ENCODE results near the gene CDH11. TPM values are rescaled to one million over a fixed set of nuclear protein-coding genes. Genes with fewer than 3 reads are reported as not detected.

The CDH11 gene
- polyA plus RNA-seq, 3 donors = 178 to 190 (median 188) TPM

GRCh38 chr16:65118871-65119270, 3.0 kb downstream of the CDH11 start:
- peak in 1 of 3 donors; percentile 27 for DNase-seq (ENCODE audit: low read depth in 3 of 3, low spot score in 2 of 3)

GRCh38 chr16:65117811-65118448, 3.9 kb downstream of the CDH11 start:
- DNase-seq (ENCODE audit: low read depth in 3 of 3, low spot score in 2 of 3) = peak in 1 of 3 donors; percentile 77

DNA sequence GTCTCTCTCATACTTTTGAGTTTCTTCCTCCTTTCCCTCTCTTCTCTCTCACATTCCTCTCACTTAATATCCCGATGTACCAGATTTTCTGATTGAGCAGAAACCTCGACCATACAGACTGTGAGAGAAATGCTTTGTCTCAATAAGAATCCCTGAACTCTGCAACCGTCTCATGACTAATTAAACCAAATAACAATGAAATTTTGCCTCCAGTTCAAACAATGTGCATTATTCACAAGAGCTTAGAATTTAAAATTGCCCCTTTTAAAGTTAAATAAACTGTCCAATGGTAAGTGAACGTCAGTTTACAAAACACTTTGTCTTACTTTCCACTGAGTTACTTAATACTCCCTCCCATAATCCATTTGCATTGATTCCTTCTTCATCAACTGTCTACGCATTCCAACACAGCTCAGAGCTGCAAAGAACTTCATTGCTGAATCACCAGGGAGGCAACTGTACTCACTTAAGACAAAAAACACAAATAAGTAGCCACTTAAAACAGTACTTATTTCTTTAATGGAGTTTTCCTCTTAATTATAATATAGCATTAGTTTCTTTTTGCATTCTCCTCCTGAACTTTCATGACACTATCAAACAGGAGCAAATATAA, 4.9 kb downstream of the CDH11 start:
- no peak for DNase-seq (ENCODE audit: low read depth in 3 of 3, low spot score in 2 of 3)

- DNase-seq (ENCODE audit: low read depth in 3 of 3, low spot score in 2 of 3) = no peak
Measured at GRCh38 chr16:65116216-65116615, 5.6 kb downstream of the CDH11 start.

GRCh38 chr16:65114527-65114926, 7.3 kb downstream of the CDH11 start:
- no peak for DNase-seq (ENCODE audit: low read depth in 3 of 3, low spot score in 2 of 3)

DNA sequence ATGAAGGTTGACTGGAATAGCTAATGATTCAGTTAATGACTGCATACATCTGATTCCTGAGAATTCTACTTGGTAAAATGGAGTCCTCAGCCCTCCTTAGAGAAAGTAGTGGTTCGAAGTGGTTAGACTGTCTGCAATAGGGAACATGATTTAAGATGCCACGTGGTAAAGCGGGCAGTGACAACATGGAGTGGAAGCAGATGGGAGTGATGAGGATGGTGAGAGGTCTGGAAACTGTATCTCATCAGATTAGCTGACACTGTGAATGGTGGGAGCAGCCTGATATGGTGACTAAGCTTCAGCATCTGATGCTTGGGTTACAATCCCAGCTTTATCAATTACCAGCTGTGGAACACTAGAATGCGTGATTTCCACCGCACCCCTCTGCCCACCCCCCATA, 8.4 kb downstream of the CDH11 start:
- DNase-seq (ENCODE audit: low read depth in 3 of 3, low spot score in 2 of 3) = no peak

GRCh38 chr16:65111306-65111705, 10.6 kb downstream of the CDH11 start:
- no peak for DNase-seq (ENCODE audit: low read depth in 3 of 3, low spot score in 2 of 3)

- no peak for DNase-seq (ENCODE audit: low read depth in 3 of 3, low spot score in 2 of 3)
Measured at GRCh38 chr16:65106757-65107156, 15.1 kb downstream of the CDH11 start.

DNA sequence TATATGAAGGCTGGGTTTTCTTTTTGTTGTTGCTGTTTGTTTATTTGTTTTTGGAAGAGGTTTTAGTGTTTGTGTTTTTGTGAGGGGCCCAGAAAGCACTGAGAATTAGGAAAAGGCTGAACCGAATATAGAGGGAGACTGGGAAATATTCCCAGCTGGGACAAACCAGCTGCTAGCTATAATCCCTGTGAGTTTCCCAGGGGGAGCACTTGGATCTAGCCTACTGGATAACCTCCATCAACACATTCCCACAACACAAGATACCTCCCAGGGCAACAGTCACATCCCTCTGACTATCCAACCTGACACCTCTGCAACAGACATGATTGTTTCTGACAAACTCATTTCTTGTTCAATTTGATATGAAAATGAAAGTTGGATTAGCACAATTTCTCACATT, 16.7 kb downstream of the CDH11 start:
- no peak for DNase-seq (ENCODE audit: low read depth in 3 of 3, low spot score in 2 of 3)

DNA sequence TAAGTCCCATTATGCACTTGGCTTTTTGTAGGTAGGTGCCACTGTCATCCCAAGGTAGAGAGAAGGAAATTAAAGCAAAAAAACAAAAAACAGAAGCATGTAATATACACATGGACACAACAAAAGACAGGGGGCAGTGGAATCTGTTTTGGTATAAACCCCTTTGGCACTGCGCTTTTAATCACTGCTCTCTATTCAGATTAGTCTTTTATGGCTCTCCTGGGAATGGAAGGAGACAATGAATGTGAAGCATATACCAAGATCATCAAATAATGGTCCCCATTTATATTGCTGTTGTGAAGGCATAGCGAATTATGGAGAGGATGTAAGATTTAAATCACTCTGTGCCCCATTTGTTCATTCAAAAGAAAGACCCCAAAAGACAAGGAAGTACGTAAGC, 17.4 kb downstream of the CDH11 start:
- DNase-seq (ENCODE audit: low read depth in 3 of 3, low spot score in 2 of 3) = no peak

DNA sequence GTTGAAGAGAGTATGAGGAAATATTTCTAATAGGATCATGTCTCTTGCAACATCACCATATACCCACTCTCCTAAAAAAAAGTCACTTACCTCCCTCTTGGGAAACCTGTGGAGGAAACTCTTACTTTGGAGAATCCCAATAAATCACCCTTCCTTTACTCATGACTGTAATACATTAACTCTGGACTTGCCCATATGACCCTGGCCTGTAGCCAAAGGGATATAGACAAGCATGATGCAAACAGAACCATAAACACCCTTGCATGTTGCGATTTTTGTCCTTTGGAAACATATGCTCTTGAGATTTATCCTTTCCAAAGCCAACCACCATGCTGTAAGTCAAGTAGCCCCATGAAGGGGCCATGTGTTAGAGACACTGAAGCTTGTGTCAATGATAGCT, 19.5 kb downstream of the CDH11 start:
- DNase-seq (ENCODE audit: low read depth in 3 of 3, low spot score in 2 of 3) = no peak

DNA sequence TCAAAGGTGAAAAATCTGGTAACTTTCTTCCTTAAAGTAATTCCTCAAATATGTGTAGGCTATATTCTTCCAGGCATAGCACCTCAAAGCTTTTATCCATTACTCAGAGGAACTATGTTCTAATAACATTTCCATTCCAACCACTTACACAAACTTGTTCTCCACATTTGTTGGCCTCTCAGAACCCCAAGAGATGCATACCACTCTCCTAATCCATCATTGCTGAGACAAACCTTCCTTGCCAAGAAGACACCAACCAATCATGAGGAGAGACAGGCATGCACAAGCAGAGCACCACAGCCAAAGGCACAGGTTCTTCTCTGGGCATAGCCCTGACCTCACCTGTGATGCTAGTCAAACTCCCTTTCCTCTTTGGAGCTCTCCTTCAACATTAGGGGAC, 20.9 kb downstream of the CDH11 start:
- DNase-seq (ENCODE audit: low read depth in 3 of 3, low spot score in 2 of 3) = no peak

DNA sequence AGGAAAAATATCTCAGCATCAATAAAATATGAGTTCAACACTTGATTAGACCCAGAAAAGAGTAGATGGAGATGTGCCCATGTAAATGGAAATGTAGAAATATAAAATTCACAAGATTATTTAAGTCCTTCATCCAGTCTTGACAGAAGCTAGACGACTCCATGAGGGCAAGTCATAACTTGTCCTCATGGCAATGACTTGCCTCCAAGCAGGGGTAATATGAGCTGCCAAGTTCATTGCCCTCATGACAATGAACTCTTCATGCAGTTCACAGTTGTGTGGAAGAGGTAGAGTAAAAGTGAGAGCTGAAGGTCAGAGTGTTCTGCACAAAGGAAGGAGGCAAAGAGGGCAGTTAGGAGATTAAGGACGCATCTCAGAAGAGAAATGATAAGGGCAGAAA, 22.3 kb downstream of the CDH11 start:
- no peak for DNase-seq (ENCODE audit: low read depth in 3 of 3, low spot score in 2 of 3)

- DNase-seq (ENCODE audit: low read depth in 3 of 3, low spot score in 2 of 3) = no peak
Measured at GRCh38 chr16:65098916-65099315, 22.9 kb downstream of the CDH11 start.

- DNase-seq (ENCODE audit: low read depth in 3 of 3, low spot score in 2 of 3) = no peak
Measured at GRCh38 chr16:65097296-65097695, 24.6 kb downstream of the CDH11 start.

DNA sequence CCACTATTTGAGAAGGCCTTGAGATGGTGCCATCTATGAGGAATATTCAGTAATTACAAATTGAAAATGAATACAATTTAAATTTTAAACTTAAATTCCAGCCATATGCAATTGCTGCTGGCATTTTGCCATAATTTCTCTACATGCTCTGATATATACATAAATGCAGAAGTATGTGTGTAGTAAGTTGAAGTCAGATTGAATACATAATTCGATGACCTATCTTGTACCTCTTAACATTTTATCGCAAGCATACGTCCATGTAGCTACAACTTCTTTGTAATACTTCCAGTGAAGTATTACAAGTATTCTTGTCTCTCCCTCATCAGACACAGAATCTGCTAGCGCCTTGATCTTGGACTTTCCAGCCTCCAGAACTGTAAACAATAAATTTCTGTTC, 26.0 kb downstream of the CDH11 start:
- no peak for DNase-seq (ENCODE audit: low read depth in 3 of 3, low spot score in 2 of 3)

- DNase-seq (ENCODE audit: low read depth in 3 of 3, low spot score in 2 of 3) = no peak
Measured at GRCh38 chr16:65095090-65095728, 26.7 kb downstream of the CDH11 start.

DNA sequence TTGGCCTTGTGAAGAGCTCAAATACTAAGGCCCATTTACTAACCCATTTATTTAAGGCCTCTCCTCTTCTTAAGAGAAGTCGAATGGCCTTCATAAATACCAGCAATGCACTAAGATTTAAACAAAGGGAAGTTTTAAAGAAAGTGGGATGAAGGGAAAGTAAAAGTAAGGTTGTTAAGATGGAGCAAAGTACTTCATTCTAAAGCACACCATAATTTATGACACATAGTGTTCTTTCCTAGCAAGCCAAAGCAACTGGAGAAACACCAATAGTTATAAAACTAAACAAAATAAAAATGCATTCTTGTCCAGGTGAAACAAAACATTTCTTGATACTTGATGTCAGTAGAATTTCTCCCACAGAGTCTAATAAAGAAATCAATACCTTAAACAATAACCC, 27.9 kb downstream of the CDH11 start:
- DNase-seq (ENCODE audit: low read depth in 3 of 3, low spot score in 2 of 3) = no peak

DNA sequence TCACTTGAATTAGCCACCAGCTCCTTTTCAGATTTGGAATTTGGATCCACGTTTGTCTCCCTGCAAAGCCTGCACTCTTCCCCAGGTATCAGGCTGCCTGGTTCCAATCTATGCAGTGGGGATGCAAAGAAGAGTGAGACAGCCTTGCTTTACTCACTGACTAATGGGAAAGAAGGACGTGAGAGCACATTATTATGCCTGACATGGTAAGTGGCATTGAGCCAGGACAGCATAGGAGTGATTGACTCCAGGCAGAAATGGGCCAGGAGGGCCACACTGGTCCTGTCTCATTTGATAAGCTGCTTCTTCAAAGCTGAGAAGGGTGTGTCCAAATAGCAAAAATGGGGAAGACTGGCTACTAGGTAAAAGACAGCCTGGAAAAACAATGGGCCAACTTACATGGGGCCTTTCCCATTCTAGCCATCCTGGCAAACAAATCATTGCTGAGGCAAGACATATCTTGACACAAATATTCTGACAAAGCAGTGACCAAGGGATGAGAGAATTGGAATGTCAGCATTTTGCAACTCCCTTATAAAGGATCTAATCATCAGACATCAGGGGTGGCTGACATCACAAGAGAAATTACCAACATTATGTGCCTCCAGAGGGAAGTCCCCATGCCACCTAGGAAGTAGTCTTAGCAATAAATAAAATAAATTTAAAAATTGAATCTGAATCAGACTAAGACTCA, 38.6 kb downstream of the CDH11 start:
- no peak for DNase-seq (ENCODE audit: low read depth in 3 of 3, low spot score in 2 of 3)

GRCh38 chr16:65079549-65079948, 42.3 kb downstream of the CDH11 start:
- DNase-seq (ENCODE audit: low read depth in 3 of 3, low spot score in 2 of 3) = no peak

- no peak for DNase-seq (ENCODE audit: low read depth in 3 of 3, low spot score in 2 of 3)
Measured at GRCh38 chr16:65077181-65077580, 44.7 kb downstream of the CDH11 start.

DNA sequence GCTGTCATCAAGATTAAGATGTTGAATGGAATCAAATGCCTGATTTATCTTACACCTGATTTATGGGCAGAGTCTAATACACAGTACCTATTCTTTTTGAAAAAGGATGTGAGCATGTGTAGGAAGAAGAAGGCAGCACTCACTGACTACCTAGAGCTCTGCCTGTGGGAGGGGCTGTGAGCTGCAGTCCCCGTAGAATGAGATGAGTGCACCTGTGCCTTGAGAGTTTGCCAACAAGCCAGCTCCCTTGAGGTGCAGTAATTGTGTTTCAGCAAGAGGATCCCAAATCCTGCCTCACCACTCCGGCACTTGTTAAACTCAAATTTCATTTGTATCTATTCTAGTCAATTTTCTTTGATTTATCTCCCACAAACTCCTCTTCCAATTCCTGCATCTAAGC, 46.0 kb downstream of the CDH11 start:
- no peak for DNase-seq (ENCODE audit: low read depth in 3 of 3, low spot score in 2 of 3)

Measured in right renal cortex interstitium (tissue), 3 donors.